ENCODE data around the gene SLC46A3. TPM values are rescaled to one million over a fixed set of nuclear protein-coding genes. Genes with fewer than 3 reads are reported as not detected.

SLC46A3 gene
- polyA plus RNA-seq, 1 experiment: 5.9 TPM

DNA sequence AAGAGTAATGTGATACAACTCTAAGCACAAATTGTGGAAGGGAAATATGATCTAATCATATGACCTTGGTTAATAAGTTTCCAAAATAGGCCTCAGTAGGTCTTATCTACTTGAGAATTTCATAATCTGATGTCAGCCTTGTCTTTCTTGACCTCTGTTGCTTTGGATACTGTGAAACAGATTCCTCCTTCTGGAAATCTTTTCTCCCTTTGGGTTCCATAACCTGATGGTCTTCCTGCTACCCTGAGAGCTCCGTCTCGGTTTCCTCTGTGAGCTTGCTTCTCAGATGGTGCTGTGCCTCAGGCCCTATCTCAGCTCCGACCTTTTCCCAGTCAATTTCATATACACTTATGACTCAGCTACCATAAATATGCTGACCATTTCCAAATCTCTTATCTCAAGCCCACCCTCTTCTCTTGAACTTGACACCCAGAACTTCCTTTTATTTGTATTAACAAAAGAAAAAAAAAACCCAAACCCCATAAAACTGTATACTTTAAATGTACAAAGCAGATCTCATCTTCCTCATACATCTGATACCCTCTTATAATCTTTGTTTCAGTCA lies 6.4 kb upstream of the SLC46A3 start:
- no peak overlapping the region for H3K4me3 ChIP-seq (ENCODE audit: low read depth, low read length)
- TF ChIP-seq, protein P1, sequence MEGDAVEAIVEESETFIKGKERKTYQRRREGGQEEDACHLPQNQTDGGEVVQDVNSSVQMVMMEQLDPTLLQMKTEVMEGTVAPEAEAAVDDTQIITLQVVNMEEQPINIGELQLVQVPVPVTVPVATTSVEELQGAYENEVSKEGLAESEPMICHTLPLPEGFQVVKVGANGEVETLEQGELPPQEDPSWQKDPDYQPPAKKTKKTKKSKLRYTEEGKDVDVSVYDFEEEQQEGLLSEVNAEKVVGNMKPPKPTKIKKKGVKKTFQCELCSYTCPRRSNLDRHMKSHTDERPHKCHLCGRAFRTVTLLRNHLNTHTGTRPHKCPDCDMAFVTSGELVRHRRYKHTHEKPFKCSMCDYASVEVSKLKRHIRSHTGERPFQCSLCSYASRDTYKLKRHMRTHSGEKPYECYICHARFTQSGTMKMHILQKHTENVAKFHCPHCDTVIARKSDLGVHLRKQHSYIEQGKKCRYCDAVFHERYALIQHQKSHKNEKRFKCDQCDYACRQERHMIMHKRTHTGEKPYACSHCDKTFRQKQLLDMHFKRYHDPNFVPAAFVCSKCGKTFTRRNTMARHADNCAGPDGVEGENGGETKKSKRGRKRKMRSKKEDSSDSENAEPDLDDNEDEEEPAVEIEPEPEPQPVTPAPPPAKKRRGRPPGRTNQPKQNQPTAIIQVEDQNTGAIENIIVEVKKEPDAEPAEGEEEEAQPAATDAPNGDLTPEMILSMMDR (IDR thresholded peaks at IDR 0.05; ENCODE audit: insufficient read depth, low read depth, low read length): no peak
- DNase-seq (ENCODE audit: low read depth): no peak

DNA sequence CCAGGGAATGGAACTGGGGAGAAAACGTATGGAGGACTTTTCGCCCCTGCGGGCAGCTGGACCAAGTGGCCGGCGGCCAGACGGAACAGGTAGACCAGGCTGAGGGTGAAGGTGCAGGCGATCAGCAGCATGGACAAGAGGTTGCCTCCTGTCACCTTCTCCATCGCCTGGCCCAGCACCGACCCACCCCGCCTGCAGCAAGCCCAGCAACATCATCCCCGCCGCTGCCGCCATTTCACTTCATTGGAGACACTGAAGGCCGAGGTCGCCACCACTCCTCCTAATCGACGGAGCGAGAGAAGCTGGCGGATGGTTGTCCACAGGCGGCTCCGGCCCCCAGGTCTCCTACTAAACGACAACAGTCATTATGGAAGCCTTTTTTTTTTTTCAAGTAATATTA lies 5.0 kb upstream of the SLC46A3 start:
- DNase-seq (ENCODE audit: low read depth): no peak
- ChIA-PET CTCF (interaction anchor here (0.6 kb wide), 2 partner anchors 27 to 73 kb away, joined by 3 to 5 read pairs; no protein-coding TSS in a partner anchor), POLR2A (no interaction called here)
- TF ChIP-seq, protein P1 (IDR thresholded peaks at IDR 0.05; ENCODE audit: insufficient read depth, low read depth, low read length): no peak
- H3K4me3 ChIP-seq (ENCODE audit: low read depth, low read length): no peak overlapping the region
- H3K36me3 ChIP-seq (ENCODE audit: control insufficient read depth, insufficient read depth, low read length): no peaks in the 10 kb centered on the region
- H3K27me3 ChIP-seq (ENCODE audit: control insufficient read depth, insufficient read depth, low read length): no peaks in the 10 kb centered on the region

More for the DNA sequence above, 6.4 kb upstream of the SLC46A3 start:
- CTCF ChIA-PET: no interaction called here
- Histone ChIP-seq H3K27me3 (ENCODE audit: control insufficient read depth, insufficient read depth, low read length) (no peaks in the 10 kb centered on the region), H3K36me3 (ENCODE audit: control insufficient read depth, insufficient read depth, low read length) (no peaks in the 10 kb centered on the region)
- POLR2A ChIA-PET: no interaction called here

DNA sequence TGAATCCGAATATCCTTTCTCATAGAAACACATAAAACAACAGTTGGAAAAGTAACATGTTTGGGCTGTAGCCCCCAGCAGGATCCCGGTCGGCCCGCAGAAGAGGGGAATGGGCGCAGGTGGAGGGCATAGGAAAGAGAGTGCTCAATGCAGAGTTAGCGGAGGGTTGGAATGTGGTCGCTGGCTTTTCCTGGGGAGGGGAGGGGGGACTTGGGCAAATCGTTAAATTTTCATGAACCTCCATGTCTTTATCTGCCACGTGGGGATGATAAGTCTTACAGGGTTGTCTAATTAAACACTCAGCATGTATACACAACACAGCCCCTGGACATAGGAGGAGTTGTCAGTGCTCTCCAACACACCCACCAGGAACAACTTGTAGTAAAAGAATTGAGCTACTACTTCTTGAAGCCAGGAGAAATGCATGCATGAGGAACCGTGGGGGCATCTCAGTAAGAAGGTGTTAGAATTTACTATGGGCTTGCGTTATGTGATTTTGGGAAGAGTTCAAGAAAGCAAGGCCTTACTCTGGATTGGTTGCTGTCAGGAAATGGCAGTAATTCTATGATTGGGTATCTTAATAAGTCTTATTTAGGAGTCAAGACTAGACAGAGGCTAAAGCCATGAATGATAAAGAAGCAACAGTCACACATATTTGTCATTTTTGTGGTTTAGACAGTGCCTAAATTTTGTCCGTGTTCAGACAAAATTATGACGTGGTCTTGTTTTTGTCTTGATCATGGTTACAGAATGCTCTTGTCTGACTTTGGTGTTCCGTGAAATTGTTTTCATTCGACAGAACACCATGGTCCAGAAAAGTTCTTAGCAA lies 671 bp upstream of the SLC46A3 start:
- DNase-seq (ENCODE audit: low read depth): peak; percentile 77
- peak overlapping the region; percentile 32 for H3K4me3 ChIP-seq (ENCODE audit: low read depth, low read length)
- ChIA-PET CTCF (interaction anchor here (0.6 to 1.5 kb wide), 3 partner anchors 26 to 85 kb away, joined by 3 to 6 read pairs (median 5); no protein-coding TSS in a partner anchor), POLR2A (interaction anchor here (0.7 to 0.8 kb wide), 2 partner anchors 10 to 69 kb away, joined by 3 to 6 read pairs; no protein-coding TSS in a partner anchor)
- H3K27me3 ChIP-seq (ENCODE audit: control insufficient read depth, insufficient read depth, low read length): no peaks in the 10 kb centered on the region
- TF ChIP-seq, protein P1 (IDR thresholded peaks at IDR 0.05; ENCODE audit: insufficient read depth, low read depth, low read length): no peak
- no peaks in the 10 kb centered on the region for H3K36me3 ChIP-seq (ENCODE audit: control insufficient read depth, insufficient read depth, low read length)

DNA sequence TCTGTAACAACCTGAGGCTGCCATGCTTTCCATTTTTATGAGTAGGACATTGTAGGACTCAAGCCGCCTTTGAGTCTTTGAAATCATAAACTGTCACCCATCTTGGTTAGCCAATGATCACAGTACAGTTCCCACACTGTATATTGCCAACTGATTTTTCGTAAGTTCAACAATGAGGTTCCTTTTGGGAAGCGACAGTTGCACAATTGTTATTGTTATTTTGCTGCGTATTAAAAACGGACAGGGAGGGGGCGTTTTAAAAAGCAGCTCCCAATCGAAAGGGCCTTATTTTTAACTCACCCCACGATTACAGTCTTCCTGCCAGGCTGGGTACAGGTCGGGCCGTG lies 601 bp downstream of the SLC46A3 start:
- Histone ChIP-seq H3K4me3 (ENCODE audit: low read depth, low read length) (peak overlapping the region; percentile 68), H3K36me3 (ENCODE audit: control insufficient read depth, insufficient read depth, low read length) (no peaks in the 10 kb centered on the region), H3K27me3 (ENCODE audit: control insufficient read depth, insufficient read depth, low read length) (no peaks in the 10 kb centered on the region)
- CTCF ChIA-PET: interaction anchor here (1.4 to 1.5 kb wide), 2 partner anchors 25 to 45 kb away, joined by 5 to 6 read pairs; no protein-coding TSS in a partner anchor
- POLR2A ChIA-PET: interaction anchor here (0.6 kb wide), 1 partner anchor 229 kb away, joined by 5 read pairs; no protein-coding TSS in a partner anchor
- DNase-seq (ENCODE audit: low read depth): no peak
- TF ChIP-seq, protein P1 (IDR thresholded peaks at IDR 0.05; ENCODE audit: insufficient read depth, low read depth, low read length): no peak

DNA sequence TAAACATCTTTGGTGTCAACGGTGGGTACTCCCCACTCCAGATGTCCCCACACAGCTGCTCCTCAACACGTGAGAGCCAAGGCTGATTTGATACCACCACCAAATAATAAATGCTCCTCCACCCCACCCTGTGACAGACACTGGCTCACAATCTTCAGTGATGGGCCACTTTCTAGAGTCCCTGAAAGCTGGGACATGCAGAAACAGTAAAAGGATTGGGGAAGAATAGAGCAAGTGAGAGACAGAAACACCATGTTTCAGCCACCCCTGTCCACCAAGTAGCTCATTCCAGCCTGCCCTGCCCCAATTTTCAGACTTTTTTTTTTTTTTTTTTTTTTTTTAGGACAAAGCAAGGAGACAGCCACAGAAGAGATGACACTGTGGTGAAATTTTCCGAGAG lies 1.6 kb downstream of the SLC46A3 start:
- ChIA-PET POLR2A (no interaction called here), CTCF (no interaction called here)
- DNase-seq (ENCODE audit: low read depth): no peak
- TF ChIP-seq, protein P1 (IDR thresholded peaks at IDR 0.05; ENCODE audit: insufficient read depth, low read depth, low read length): no peak
- Histone ChIP-seq H3K27me3 (ENCODE audit: control insufficient read depth, insufficient read depth, low read length) (no peaks in the 10 kb centered on the region), H3K36me3 (ENCODE audit: control insufficient read depth, insufficient read depth, low read length) (no peaks in the 10 kb centered on the region), H3K4me3 (ENCODE audit: low read depth, low read length) (no peak overlapping the region)

Measured in BJ (cell line).